H1 (cell line): ENCODE measurements around the gene PTMA. TPM values are rescaled to one million over a fixed set of nuclear protein-coding genes. Genes with fewer than 3 reads are reported as not detected.

Experiments used
- CTCF ChIA-PET: fragments of 300-600 bp; sonication (Branson Sonifier 250); formaldehyde crosslinking; loops from one replicate; lab custom pipeline; 2021; ENCODE audit not compliant: partially characterized antibody; lab: Charles Lee
- POLR2A ChIA-PET: fragments of 300-600 bp; sonication (Branson Sonifier 250); formaldehyde crosslinking; loops from one replicate; lab custom pipeline; 2021; ENCODE audit warnings: inconsistent platforms; ENCODE audit not compliant: partially characterized antibody; lab: Charles Lee
- DNase-seq, 2 experiments: peaks; one replicate each; pipeline versions ENCODE4 v3.0.0 to v3.0.0-alpha.2; 2010 to 2022; ENCODE audit warnings: low spot score in 2 of 2, low read depth in 1 of 2, mixed read lengths in 1 of 2
- FAIRE-seq: peaks from 2 replicates; lab custom pipeline; 2011; peaks lifted over from hg19 to GRCh38; lab: Jason Lieb, UNC
- H2AFZ ChIP-seq: 2 replicates; pipeline ENCODE4 v1.8.1; 2012; ENCODE audit warnings: low read length, inconsistent platforms
- H2AK5ac ChIP-seq: 2 replicates; pipeline ENCODE4 v1.6.1; 2013; ENCODE audit warnings: low read depth, low read length
- H2BK120ac ChIP-seq: replicated peaks from 2 replicates; pipeline ENCODE3; 2013; ENCODE audit warnings: low read depth, low read length, inconsistent platforms
- H2BK12ac ChIP-seq: 2 replicates; pipeline ENCODE4 v1.6.1; 2013; ENCODE audit warnings: low read depth, low read length
- H2BK15ac ChIP-seq: 2 replicates; pipeline ENCODE4 v1.6.1; 2013; ENCODE audit warnings: low read length
- H2BK20ac ChIP-seq: 2 replicates; pipeline ENCODE4 v1.6.1; 2013; ENCODE audit warnings: low read length
- H2BK5ac ChIP-seq: 2 replicates; pipeline ENCODE4 v1.6.1; 2013; ENCODE audit warnings: low read depth, low read length
- H3K14ac ChIP-seq: 2 replicates; pipeline ENCODE4 v1.6.1; 2013; ENCODE audit warnings: inconsistent platforms; ENCODE audit not compliant: insufficient read length
- H3K18ac ChIP-seq: 2 replicates; pipeline ENCODE4 v1.6.1; 2013; ENCODE audit warnings: low read length; ENCODE audit errors: extremely low read depth
- H3K23ac ChIP-seq: 2 replicates; pipeline ENCODE4 v1.6.1; 2013; ENCODE audit warnings: inconsistent platforms; ENCODE audit not compliant: insufficient read length
- H3K23me2 ChIP-seq: 2 replicates; pipeline ENCODE4 v1.6.1; 2013; ENCODE audit warnings: low read depth, low read length
- H3K27ac ChIP-seq: 2 replicates; pipeline ENCODE4 v1.6.1; 2011; ENCODE audit warnings: low read depth, low read length, inconsistent platforms
- H3K27me3 ChIP-seq, 4 experiments: replicated peaks in 1 of 4; 1 replicate in 1 of 4; 2 replicates in 3 of 4; pipeline versions ENCODE4 v1.6.1 to v1.8.1; 2011 to 2013; ENCODE audit warnings: low read length in 3 of 4, mild to moderate bottlenecking in 3 of 4, inconsistent platforms in 2 of 4, mixed read lengths in 2 of 4, moderate library complexity in 1 of 4; ENCODE audit not compliant: control insufficient read depth in 3 of 4, insufficient read depth in 3 of 4; ENCODE audit errors: extremely low read depth in 1 of 4
- H3K36me3 ChIP-seq, 4 experiments: 2 replicates each; pipeline versions ENCODE4 v1.6.1 to v1.8.1; 2011 to 2013; ENCODE audit warnings: mild to moderate bottlenecking in 4 of 4, low read length in 3 of 4, moderate library complexity in 2 of 4, control low read depth in 1 of 4, inconsistent platforms in 1 of 4; ENCODE audit not compliant: insufficient read depth in 4 of 4, control insufficient read depth in 2 of 4
- H3K4ac ChIP-seq: replicated peaks from 2 replicates; pipeline ENCODE3; 2013; ENCODE audit warnings: low read length, low read depth, mixed read lengths, inconsistent platforms; ENCODE audit not compliant: insufficient read length
- H3K4me1 ChIP-seq, 4 experiments: replicated peaks in 1 of 4; 1 replicate in 1 of 4; 2 replicates in 3 of 4; pipeline versions ENCODE4 v1.6.1 to v1.8.1; 2011 to 2013; ENCODE audit warnings: low read length in 3 of 4, inconsistent platforms in 2 of 4, mixed read lengths in 1 of 4; ENCODE audit not compliant: insufficient read depth in 4 of 4, control insufficient read depth in 3 of 4
- H3K4me2 ChIP-seq, 2 experiments: 2 replicates each; pipeline versions ENCODE4 v1.6.1 to v1.8.1; 2011 to 2013; ENCODE audit warnings: low read depth in 2 of 2, low read length in 2 of 2, control low read depth in 1 of 2, inconsistent platforms in 1 of 2, mild to moderate bottlenecking in 1 of 2; ENCODE audit not compliant: insufficient read depth in 1 of 2
- H3K4me3 ChIP-seq, 4 experiments: fragments of 200-600, 300-600 bp in 1 of 4; sonication (generic), shearing (Covaris generic), sonication (Bioruptor Twin) in 1 of 4; 2 replicates each; pipeline versions ENCODE4 v1.5.1 to v1.8.1; 2011 to 2016; ENCODE audit warnings: low read length in 4 of 4, low read depth in 3 of 4, control low read depth in 2 of 4, inconsistent platforms in 2 of 4, mild to moderate bottlenecking in 2 of 4, mixed read lengths in 1 of 4, moderate library complexity in 1 of 4; ENCODE audit not compliant: insufficient read depth in 2 of 4; ENCODE audit errors: extremely low read depth in 1 of 4
- H3K56ac ChIP-seq: replicated peaks from 2 replicates; pipeline ENCODE3; 2013; ENCODE audit warnings: low read depth, mild to moderate bottlenecking, mixed read lengths, low read length, inconsistent platforms; ENCODE audit not compliant: insufficient read length
- H3K79me1 ChIP-seq: 2 replicates; pipeline ENCODE4 v1.6.1; 2013; ENCODE audit warnings: low read depth, low read length, control low read depth
- H3K79me2 ChIP-seq, 2 experiments: 2 replicates each; pipeline versions ENCODE4 v1.6.1 to v1.8.1; 2012 to 2013; ENCODE audit warnings: low read length in 2 of 2, mild to moderate bottlenecking in 2 of 2, inconsistent platforms in 1 of 2; ENCODE audit not compliant: insufficient read depth in 2 of 2, control insufficient read depth in 1 of 2
- H3K9ac ChIP-seq, 4 experiments: replicated peaks in 1 of 4; 1 replicate in 1 of 4; 2 replicates in 3 of 4; pipeline versions ENCODE4 v1.6.1 to v1.8.1; 2011 to 2013; ENCODE audit warnings: low read depth in 3 of 4, low read length in 3 of 4, control low read depth in 2 of 4, mild to moderate bottlenecking in 2 of 4, moderate library complexity in 2 of 4, inconsistent platforms in 1 of 4; ENCODE audit errors: extremely low read depth in 1 of 4
- H3K9me3 ChIP-seq, 2 experiments: 2 replicates each; pipeline versions ENCODE4 v1.6.1 to v1.8.1; 2012 to 2013; ENCODE audit warnings: mild to moderate bottlenecking in 2 of 2, moderate library complexity in 2 of 2, control low read depth in 1 of 2, inconsistent platforms in 1 of 2, low read depth in 1 of 2, low read length in 1 of 2, mixed read lengths in 1 of 2; ENCODE audit not compliant: insufficient read depth in 2 of 2
- H4K20me1 ChIP-seq, 2 experiments: replicated peaks in 1 of 2; 2 replicates each; pipeline versions ENCODE3 to v1.8.1; 2011 to 2013; ENCODE audit warnings: inconsistent platforms in 2 of 2, low read length in 2 of 2, mild to moderate bottlenecking in 1 of 2; ENCODE audit not compliant: insufficient read depth in 2 of 2, control insufficient read depth in 1 of 2
- H4K5ac ChIP-seq: 2 replicates; pipeline ENCODE4 v1.6.1; 2013; ENCODE audit warnings: low read length, low read depth, mixed read lengths, inconsistent platforms; ENCODE audit not compliant: insufficient read length
- H4K8ac ChIP-seq: 2 replicates; pipeline ENCODE4 v1.8.0; 2013; ENCODE audit warnings: mild to moderate bottlenecking, moderate library complexity, low read length, inconsistent platforms; ENCODE audit not compliant: insufficient read depth; ENCODE audit errors: extremely low read depth
- H4K91ac ChIP-seq: replicated peaks from 2 replicates; pipeline ENCODE3; 2013; ENCODE audit warnings: low read length, mixed read lengths, inconsistent platforms; ENCODE audit not compliant: insufficient read length
- BRCA1 ChIP-seq: IDR thresholded peaks from 2 replicates; pipeline ENCODE4 v1.6.1; 2012; ENCODE audit warnings: low read depth, low read length, improper control_type of control experiment
- CTCF ChIP-seq, 3 experiments: IDR thresholded peaks; 1 replicate in 2 of 3; 2 replicates in 1 of 3; pipeline versions ENCODE4 v1.5.1 to v1.6.1; 2011; ENCODE audit warnings: low read length in 3 of 3, mild to moderate bottlenecking in 3 of 3, inconsistent platforms in 2 of 3, low read depth in 1 of 3, moderate library complexity in 1 of 3; ENCODE audit not compliant: insufficient read depth in 1 of 3; ENCODE audit errors: control extremely low read depth in 1 of 3
- GABPA ChIP-seq: IDR thresholded peaks from 2 replicates; pipeline ENCODE4 v1.6.1; 2011; ENCODE audit warnings: mild to moderate bottlenecking, low read length, moderate library complexity, borderline replicate concordance; ENCODE audit not compliant: insufficient read depth
- GTF2F1 ChIP-seq: IDR thresholded peaks from 2 replicates; pipeline ENCODE4 v1.6.1; 2012; ENCODE audit warnings: low read depth, low read length, improper control_type of control experiment, borderline replicate concordance
- RNF2 ChIP-seq: fragments of 200-900, 300-1000 bp; sonication (generic); IDR thresholded peaks from 2 replicates; pipeline ENCODE4 v1.7.1; 2016; ENCODE audit warnings: borderline replicate concordance, low read depth, mild to moderate bottlenecking, antibody characterized with exemption, low read length; ENCODE audit not compliant: poor library complexity, severe bottlenecking; ENCODE audit errors: missing control alignments
- SIX5 ChIP-seq: IDR thresholded peaks from 2 replicates; pipeline ENCODE4 v1.6.1; 2011; ENCODE audit warnings: mild to moderate bottlenecking, low read depth, low read length
- SP2 ChIP-seq: IDR thresholded peaks from 2 replicates; pipeline ENCODE4 v1.6.1; 2012; ENCODE audit warnings: mild to moderate bottlenecking, low read length, inconsistent platforms
- SUZ12 ChIP-seq: fragments of 200-600 bp; sonication (generic); IDR thresholded peaks from 2 replicates; pipeline ENCODE4 v1.6.1; 2012; ENCODE audit warnings: mild to moderate bottlenecking, inconsistent platforms, low read length, moderate library complexity, mixed read lengths
- WGBS, 2 experiments: shearing (Covaris generic) in 1 of 2; methylation state at CpG; one replicate each; pipeline versions ENCODE4 v1.1.6 to v1.1.7; 2013 to 2015; ENCODE audit warnings: low lambda C conversion rate in 2 of 2, mixed read lengths in 2 of 2, inconsistent platforms in 1 of 2, low coverage in 1 of 2, missing lambda C conversion rate in 1 of 2; ENCODE audit not compliant: insufficient replicate concordance in 2 of 2, insufficient coverage in 1 of 2, insufficient read length in 1 of 2; ENCODE audit errors: extremely low coverage in 1 of 2, missing lambda C conversion rate in 1 of 2; 5-methylcytosine and 5-hydroxymethylcytosine counted together
- polyA plus RNA-seq, 7 experiments: library from polyadenylated mRNA; depleted of rRNA in 3 of 7; stranded (reverse) in 5 of 7; unstranded in 2 of 7; fragments of >200 nt in 5 of 7; fragments of 200-250 nt in 2 of 7; gene quantifications; 1 replicate in 5 of 7; 2 replicates in 1 of 7; 4 replicates in 1 of 7; pipeline versions ENCODE4 v1.2.1 to v1.2.3, GENCODE V29; 2011 to 2013; ENCODE audit warnings: missing spikeins in 2 of 7, mixed read lengths in 2 of 7
- total RNA-seq: library from RNA; stranded (reverse); fragmentation: NEBNext Ultra II Directional; extraction: Animal tissue kit (Norgen Biotek cat#: 25700); gene quantifications from 2 replicates; pipeline ENCODE4 v1.2.1, GENCODE V29; 2021

Gene PTMA
- total and polyA plus RNA-seq, 2 of the 8 experiments (the other 6 are each of a cell fraction or from before 2014, with no cell fraction given) = 683 to 2,680 TPM

GRCh38 chr2:231751042-231751815, 42.9 kb downstream of the PTMA start:
- H3K4me2 ChIP-seq = no peak overlapping the region
- WGBS, 2 experiments = 92% methylated on average over 4 of the region's 4 CpGs; no CpG with 5 or more reads in 1 of the 2 experiments
- no peak overlapping the region for H4K5ac ChIP-seq
- no peaks in the 10 kb centered on the region for H3K36me3 ChIP-seq
- no peak overlapping the region for H4K8ac ChIP-seq
- CTCF ChIA-PET = interaction anchor here (0.6 to 1.0 kb wide), 3 partner anchors 37 to 231 kb away, joined by 3 to 5 read pairs (median 3); no protein-coding TSS in a partner anchor
- no peak overlapping the region for H3K4me3 ChIP-seq
- no peak overlapping the region for H3K14ac ChIP-seq
- H2BK5ac ChIP-seq = no peak overlapping the region
- no peak overlapping the region for H3K23ac ChIP-seq
- H2AFZ ChIP-seq = no peak overlapping the region
- H3K56ac ChIP-seq = no peak overlapping the region
- H3K23me2 ChIP-seq = no peaks in the 10 kb centered on the region
- H3K79me1 ChIP-seq = no peaks in the 10 kb centered on the region
- H3K79me2 ChIP-seq = no peaks in the 10 kb centered on the region
- no peak overlapping the region for H3K18ac ChIP-seq
- H2BK12ac ChIP-seq = no peak overlapping the region
- no peaks in the 10 kb centered on the region for H4K20me1 ChIP-seq
- TF ChIP-seq SUZ12 (no peak), CTCF (IDR thresholded peaks at IDR 0.05; ENCODE audit: control extremely low read depth in 1 of 3, insufficient read depth in 1 of 3, low read depth in 1 of 3, low read length in 3 of 3) (no peak), RNF2 (no peak), SP2 (no peak), GTF2F1 (no peak), BRCA1 (no peak), GABPA (no peak), SIX5 (no peak)
- H3K9ac ChIP-seq = no peak overlapping the region
- no peak for DNase-seq
- H2BK120ac ChIP-seq = no peak overlapping the region
- H2AK5ac ChIP-seq = no peak overlapping the region
- no peak overlapping the region for H4K91ac ChIP-seq
- no peaks in the 10 kb centered on the region for H3K9me3 ChIP-seq
- POLR2A ChIA-PET = no interaction called here
- H3K4me1 ChIP-seq = peaks cover 0 to 7% (median 2%) of the 10 kb centered on the region in 4 experiments; a peak in 2 of 7 replicates
- H3K27ac ChIP-seq = no peak overlapping the region
- H2BK15ac ChIP-seq = no peak overlapping the region
- no peaks in the 10 kb centered on the region for H3K27me3 ChIP-seq
- H2BK20ac ChIP-seq = no peak overlapping the region
- H3K4ac ChIP-seq = no peak overlapping the region
- FAIRE-seq = no peak
